PC-9 (cell line): ENCODE measurements around the gene SLC25A30. TPM values are rescaled to one million over a fixed set of nuclear protein-coding genes. Genes with fewer than 3 reads are reported as not detected.

Experiments
- BruUV-seq: library from RNA; stranded (reverse); fragments of 400-500 nt; replicated peaks from 2 replicates; lab custom pipeline; 2021; lab: Mats Ljungman, UMichigan
- CTCF ChIA-PET: fragments of 300-600 bp; sonication (Branson Sonifier 250); formaldehyde crosslinking; loops from one replicate; lab custom pipeline; 2022; ENCODE audit warnings: antibody characterized with exemption; lab: Charles Lee
- POLR2A ChIA-PET: fragments of 300-600 bp; sonication (Branson Sonifier 250); formaldehyde crosslinking; loops from one replicate; lab custom pipeline; 2022; ENCODE audit warnings: antibody characterized with exemption; ENCODE audit not compliant: unreplicated experiment; lab: Charles Lee
- DNase-seq, 2 experiments: peaks; one replicate each; pipeline versions ENCODE4 v3.0.0 to v3.0.0-alpha.2; 2015 to 2022; ENCODE audit warnings: mixed read lengths in 1 of 2
- H2AFZ ChIP-seq: fragments of 200-600 bp; sonication (generic); 2 replicates; pipeline ENCODE4 v1.8.1; 2017; ENCODE audit warnings: antibody characterized with exemption
- H3F3A ChIP-seq: fragments of 200-600 bp; sonication (generic); 2 replicates; pipeline ENCODE4 v1.8.1; 2017; ENCODE audit warnings: antibody characterized with exemption, mild to moderate bottlenecking, low read depth; ENCODE audit not compliant: insufficient read depth
- H3K27ac ChIP-seq: fragments of 200-600 bp; sonication (generic); 2 replicates; pipeline ENCODE4 v1.6.1; 2016; ENCODE audit warnings: mixed run types
- H3K27me3 ChIP-seq: fragments of 200-600 bp; sonication (generic); 2 replicates; pipeline ENCODE4 v1.6.1; 2016; ENCODE audit warnings: low read depth, mixed run types; ENCODE audit not compliant: insufficient read depth
- H3K36me3 ChIP-seq: fragments of 200-600 bp; sonication (generic); 2 replicates; pipeline ENCODE4 v1.6.1; 2016; ENCODE audit warnings: low read depth, mixed run types
- H3K4me1 ChIP-seq: fragments of 200-600 bp; sonication (generic); replicated peaks from 2 replicates; pipeline ENCODE4 v1.6.1; 2016; ENCODE audit warnings: mixed run types; ENCODE audit not compliant: insufficient read depth
- H3K4me2 ChIP-seq: fragments of 200-600 bp; sonication (generic); 2 replicates; pipeline ENCODE4 v1.6.1; 2017; ENCODE audit warnings: mixed run types
- H3K4me3 ChIP-seq: fragments of 200-600 bp; sonication (generic); 2 replicates; pipeline ENCODE4 v1.6.1; 2016; ENCODE audit warnings: mixed run types
- H3K79me2 ChIP-seq: fragments of 200-600 bp; sonication (generic); 2 replicates; pipeline ENCODE4 v1.6.1; 2017; ENCODE audit warnings: low read depth, mixed run types
- H3K9me2 ChIP-seq: fragments of 200-600 bp; sonication (generic); 2 replicates; pipeline ENCODE4 v1.8.1; 2017; ENCODE audit warnings: mild to moderate bottlenecking; ENCODE audit not compliant: insufficient read depth
- H3K9me3 ChIP-seq: fragments of 200-600 bp; sonication (generic); 2 replicates; pipeline ENCODE4 v1.8.1; 2016; ENCODE audit warnings: low read depth; ENCODE audit not compliant: insufficient read depth
- H4K20me1 ChIP-seq: fragments of 200-600 bp; sonication (generic); 2 replicates; pipeline ENCODE4 v1.8.1; 2017; ENCODE audit not compliant: insufficient read depth
- CTCF ChIP-seq: fragments of 200-600 bp; sonication (generic); conservative IDR thresholded peaks from 2 replicates; pipeline ENCODE4 v1.6.1; 2017; ENCODE audit warnings: mixed run types, antibody characterized with exemption, mild to moderate bottlenecking, moderate library complexity
- EZH2 ChIP-seq: fragments of 200-600 bp; sonication (generic); IDR thresholded peaks from 2 replicates; pipeline ENCODE4 v1.8.0; 2017; ENCODE audit warnings: antibody characterized with exemption, low read depth
- intact Hi-C: fragments of 100-400 bp; cut with micrococcal nuclease; formaldehyde crosslinking; loops from one replicate; pipeline ENCODE4 v1.10.0; 2022; ENCODE audit not compliant: unreplicated experiment
- total RNA-seq: library from RNA; stranded (reverse); gene quantifications from 2 replicates; pipeline ENCODE4 v1.2.3, GENCODE V29; 2021

Gene SLC25A30
- total RNA-seq, 1 experiment from 2014 or later: 11.2 TPM

GRCh38 chr13:45398877-45399276, 19.3 kb downstream of the SLC25A30 start:
- H3K36me3 ChIP-seq: no peaks in the 10 kb centered on the region
- POLR2A ChIA-PET: interaction anchor here (0.6 kb wide), 1 partner anchor 586 kb away, joined by 5 read pairs; no protein-coding TSS in a partner anchor
- H3K4me3 ChIP-seq: no peak overlapping the region
- no peak for TF ChIP-seq CTCF
- H3K9me3 ChIP-seq: no peaks in the 10 kb centered on the region
- no peaks in the 10 kb centered on the region for H4K20me1 ChIP-seq
- CTCF ChIA-PET: no interaction called here
- no peak overlapping the region for H3K27ac ChIP-seq
- H3K27me3 ChIP-seq: no peaks in the 10 kb centered on the region
- no peaks in the 10 kb centered on the region for H3K4me1 ChIP-seq
- peaks cover 8% of the 10 kb centered on the region; the same call in 1 of the 2 replicates for H3F3A ChIP-seq
- H3K9me2 ChIP-seq: no peaks in the 10 kb centered on the region
- no peak overlapping the region for H3K4me2 ChIP-seq
- intact Hi-C loops: no loop called here
- H3K79me2 ChIP-seq: no peaks in the 10 kb centered on the region
- BruUV-seq: no TSS peak
- DNase-seq: no peak
- no peak overlapping the region for H2AFZ ChIP-seq

- Histone ChIP-seq H3K79me2 (no peaks in the 10 kb centered on the region), H3K4me3 (no peak overlapping the region), H3K36me3 (no peaks in the 10 kb centered on the region), H2AFZ (no peak overlapping the region), H3K4me2 (no peak overlapping the region), H3K27ac (no peak overlapping the region), H4K20me1 (no peaks in the 10 kb centered on the region), H3K9me3 (no peaks in the 10 kb centered on the region), H3K27me3 (no peaks in the 10 kb centered on the region), H3K4me1 (no peaks in the 10 kb centered on the region), H3F3A (peaks cover 8% of the 10 kb centered on the region; the same call in 1 of the 2 replicates), H3K9me2 (no peaks in the 10 kb centered on the region)
- TF ChIP-seq CTCF: no peak
- no peak for TF ChIP-seq EZH2
- intact Hi-C loops: no loop called here
- POLR2A ChIA-PET: no interaction called here
- no TSS peak for BruUV-seq
- DNase-seq: no peak
- CTCF ChIA-PET: no interaction called here
Observed at GRCh38 chr13:45396533-45397095, 21.6 kb downstream of the SLC25A30 start.

DNA sequence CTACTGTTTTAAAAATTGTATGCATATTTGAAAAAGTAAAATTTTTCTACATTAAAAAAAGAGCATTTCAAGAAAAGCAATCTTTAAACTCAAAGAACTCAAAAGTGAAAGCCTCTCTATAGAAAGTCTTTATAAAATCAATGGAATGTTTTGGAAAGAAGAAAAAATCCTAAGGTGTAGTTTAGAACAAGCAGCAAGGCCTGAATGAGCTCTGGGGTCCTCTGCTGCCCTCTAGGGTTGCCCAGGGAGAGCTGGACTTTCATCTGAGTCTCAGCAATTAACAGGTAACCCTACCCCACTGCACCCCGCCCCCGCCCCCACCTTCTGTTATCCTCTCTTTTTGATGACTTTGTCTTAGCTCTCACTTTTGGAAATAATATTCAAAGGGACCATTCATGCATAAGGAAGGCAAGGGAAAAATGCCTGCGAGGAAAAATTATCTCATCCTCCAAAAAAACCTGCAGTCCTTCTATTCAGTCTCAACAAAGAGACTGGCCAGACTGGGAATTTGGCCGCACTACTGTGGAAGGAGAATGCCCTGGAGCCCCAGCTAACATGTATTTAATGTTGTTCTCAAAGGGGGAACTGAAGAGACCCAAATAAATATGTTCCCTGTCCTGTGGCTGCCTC, 24.1 kb downstream of the SLC25A30 start:
- Histone ChIP-seq H3K79me2 (no peaks in the 10 kb centered on the region), H3F3A (peaks cover 8% of the 10 kb centered on the region; the same call in 1 of the 2 replicates), H4K20me1 (no peaks in the 10 kb centered on the region), H3K4me2 (no peak overlapping the region), H3K4me1 (no peaks in the 10 kb centered on the region), H3K9me3 (no peaks in the 10 kb centered on the region), H3K9me2 (no peaks in the 10 kb centered on the region), H3K4me3 (no peak overlapping the region), H3K27me3 (no peaks in the 10 kb centered on the region), H2AFZ (no peak overlapping the region), H3K27ac (no peak overlapping the region), H3K36me3 (no peaks in the 10 kb centered on the region)
- no TSS peak for BruUV-seq
- TF ChIP-seq CTCF (peak; percentile 74), EZH2 (no peak)
- intact Hi-C loops: loop anchor here (1.0 to 5.0 kb wide), 5 partner anchors 53 to 422 kb away; partner anchors contain the start of gene TPT1
- POLR2A ChIA-PET: interaction anchor here (0.6 to 0.7 kb wide), 3 partner anchors 23 to 294 kb away, joined by 3 to 15 read pairs (median 5); partner anchors contain the start of gene COG3
- CTCF ChIA-PET: interaction anchor here (0.5 to 1.5 kb wide), 9 partner anchors 25 to 883 kb away, joined by 3 to 9 read pairs (median 4); no protein-coding TSS in a partner anchor
- DNase-seq: peak; percentile 59 to 61
